Measurements from ENCODE around the gene APOBEC3B.
"Not testable (repeated sequence)": the region's sequence is repeated elsewhere in the genome, so short reads cannot be mapped to it uniquely, and the experiment has no call there.

APOBEC3B gene

GRCh38 chr22:38965614-38966379 is 16.4 kb upstream of the APOBEC3B start:
- in situ Hi-C loops (cut with HindIII; ENCODE audit: low sequenced_read_pairs), result no loop called here

DNA sequence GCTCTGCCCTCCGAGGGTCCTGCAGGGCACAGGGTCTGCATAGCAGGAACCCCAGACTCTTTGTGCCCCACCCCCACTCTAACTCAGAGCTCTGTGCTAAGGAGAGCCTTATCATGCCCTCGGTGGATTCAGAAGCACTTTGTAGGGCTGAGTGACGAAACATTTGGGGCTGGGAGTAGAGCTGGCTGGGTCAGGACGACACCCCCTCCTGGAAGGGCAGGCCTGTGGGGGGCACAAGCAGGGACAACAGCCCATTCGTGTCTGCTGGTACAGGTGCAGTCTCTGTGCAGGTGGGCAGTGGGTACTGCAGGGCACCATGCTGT is 15.8 kb upstream of the APOBEC3B start:
- in situ Hi-C loops (cut with HindIII; ENCODE audit: low sequenced_read_pairs), result no loop called here

GRCh38 chr22:38966942-38967341 is 15.2 kb upstream of the APOBEC3B start:
- in situ Hi-C loops (cut with HindIII; ENCODE audit: low sequenced_read_pairs), result no loop called here

- in situ Hi-C loops (cut with HindIII; ENCODE audit: low sequenced_read_pairs), result no loop called here
Observed at GRCh38 chr22:38967451-38968450, 14.4 kb upstream of the APOBEC3B start.

- in situ Hi-C loops (cut with HindIII; ENCODE audit: low sequenced_read_pairs), result no loop called here
Observed at GRCh38 chr22:38968801-38969200, 13.3 kb upstream of the APOBEC3B start.

GRCh38 chr22:38970551-38970950 is 11.6 kb upstream of the APOBEC3B start:
- in situ Hi-C loops (cut with HindIII; ENCODE audit: low sequenced_read_pairs), result no loop called here

DNA sequence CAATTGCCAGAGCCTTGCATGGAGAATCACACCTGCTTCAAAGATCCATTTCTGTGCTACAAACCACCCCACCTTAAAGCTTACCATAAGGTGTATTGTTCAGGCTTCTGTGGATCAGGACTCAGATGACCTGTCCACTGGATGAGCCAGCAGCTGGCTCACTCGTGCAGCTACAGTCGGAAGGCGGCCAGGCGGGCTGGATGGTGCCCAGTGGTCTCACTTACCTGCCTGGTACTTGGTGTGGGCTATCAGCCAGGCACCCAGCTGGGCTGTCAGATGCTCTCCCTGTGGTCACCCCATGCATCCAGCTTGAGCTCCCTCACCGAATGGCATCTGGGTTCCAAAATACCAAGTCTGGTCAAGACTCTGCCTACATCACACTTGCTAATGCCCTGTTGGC is 10.9 kb upstream of the APOBEC3B start:
- in situ Hi-C loops (cut with HindIII; ENCODE audit: low sequenced_read_pairs), result no loop called here

DNA sequence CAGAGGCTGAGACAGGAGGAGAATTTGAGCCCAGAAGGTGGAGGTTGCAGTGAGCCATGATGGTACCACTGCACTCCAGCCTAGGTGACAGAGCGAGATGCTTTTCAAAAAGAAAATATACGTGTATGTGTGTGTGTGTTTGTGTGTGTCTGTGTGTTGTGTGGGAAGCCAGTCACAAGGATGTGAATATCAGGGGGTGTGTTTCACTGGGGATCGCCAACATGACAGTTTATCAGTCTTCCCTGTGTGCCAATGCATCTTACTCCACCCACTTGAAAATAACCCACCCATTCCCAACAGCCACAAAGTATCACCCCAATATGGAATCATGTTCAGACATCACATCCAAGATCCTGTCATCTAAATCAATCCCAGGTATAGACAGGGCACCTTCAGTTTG is 10.4 kb upstream of the APOBEC3B start:
- in situ Hi-C loops (cut with HindIII; ENCODE audit: low sequenced_read_pairs), result no loop called here

GRCh38 chr22:38972558-38972957 is 9.6 kb upstream of the APOBEC3B start:
- in situ Hi-C loops (cut with HindIII; ENCODE audit: low sequenced_read_pairs), result no loop called here

GRCh38 chr22:38973289-38974169 is 8.6 kb upstream of the APOBEC3B start:
- in situ Hi-C loops (cut with HindIII; ENCODE audit: low sequenced_read_pairs), result no loop called here

DNA sequence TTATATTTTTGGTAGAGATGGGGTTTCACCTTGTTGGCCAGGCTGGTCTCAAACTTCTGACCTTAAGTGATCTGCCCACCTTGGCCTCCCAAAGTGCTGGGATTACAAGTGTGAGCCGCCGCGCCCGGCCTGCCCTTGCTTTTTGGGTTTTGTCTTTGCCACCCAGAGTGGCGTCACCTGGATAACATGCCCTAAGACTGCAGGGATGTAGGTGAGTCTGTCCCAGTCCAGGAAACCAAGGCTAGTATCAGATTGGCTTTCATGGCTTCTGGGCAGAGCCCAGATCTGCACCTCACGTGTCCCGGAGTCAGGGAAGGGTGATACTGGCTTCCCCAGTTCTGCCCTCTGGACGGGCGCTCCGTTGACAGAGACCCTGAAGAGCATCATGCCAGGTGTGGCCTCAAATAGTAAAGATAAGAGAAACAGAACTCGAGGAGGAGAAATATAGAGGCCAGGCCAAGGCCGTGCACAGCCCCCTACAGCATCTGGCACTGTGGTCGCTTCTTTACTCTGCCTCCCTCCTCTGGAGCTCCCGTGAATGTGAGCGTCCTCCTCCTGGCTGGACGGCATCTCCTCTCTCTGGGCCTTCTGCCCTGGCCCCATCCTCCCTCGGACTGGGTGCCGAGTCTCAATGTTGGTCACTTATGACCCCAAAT is 7.8 kb upstream of the APOBEC3B start:
- in situ Hi-C loops (cut with HindIII; ENCODE audit: low sequenced_read_pairs), result no loop called here

DNA sequence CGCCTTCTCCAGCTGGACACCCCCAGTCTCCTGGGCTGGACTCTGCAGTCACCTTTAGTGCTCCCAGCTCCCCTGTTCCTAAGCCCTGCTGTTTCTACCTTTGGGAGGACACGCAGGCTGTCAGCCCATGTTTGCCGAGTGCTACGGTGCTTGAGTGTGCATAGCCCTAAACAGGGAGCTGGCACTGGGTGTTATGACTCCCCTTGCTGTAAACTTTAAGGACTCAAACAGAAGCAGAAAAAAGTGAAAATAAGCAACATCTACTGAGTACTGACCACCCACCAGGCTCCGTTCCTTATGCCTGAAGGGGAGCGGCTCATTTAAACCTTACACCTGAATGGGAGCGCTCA is 7.3 kb upstream of the APOBEC3B start:
- in situ Hi-C loops (cut with HindIII; ENCODE audit: low sequenced_read_pairs), result no loop called here

GRCh38 chr22:38977289-38977688 is 4.9 kb upstream of the APOBEC3B start:
- in situ Hi-C loops (cut with HindIII; ENCODE audit: low sequenced_read_pairs), result not testable (repeated sequence)

GRCh38 chr22:38980587-38980986 is 1.6 kb upstream of the APOBEC3B start:
- in situ Hi-C loops (cut with HindIII; ENCODE audit: low sequenced_read_pairs), result not testable (repeated sequence)

GRCh38 chr22:38981005-38981991 is 849 bp upstream of the APOBEC3B start:
- in situ Hi-C loops (cut with HindIII; ENCODE audit: low sequenced_read_pairs), result no loop called here

GRCh38 chr22:38984224-38984623 is 2.1 kb downstream of the APOBEC3B start:
- in situ Hi-C loops (cut with HindIII; ENCODE audit: low sequenced_read_pairs), result no loop called here

DNA sequence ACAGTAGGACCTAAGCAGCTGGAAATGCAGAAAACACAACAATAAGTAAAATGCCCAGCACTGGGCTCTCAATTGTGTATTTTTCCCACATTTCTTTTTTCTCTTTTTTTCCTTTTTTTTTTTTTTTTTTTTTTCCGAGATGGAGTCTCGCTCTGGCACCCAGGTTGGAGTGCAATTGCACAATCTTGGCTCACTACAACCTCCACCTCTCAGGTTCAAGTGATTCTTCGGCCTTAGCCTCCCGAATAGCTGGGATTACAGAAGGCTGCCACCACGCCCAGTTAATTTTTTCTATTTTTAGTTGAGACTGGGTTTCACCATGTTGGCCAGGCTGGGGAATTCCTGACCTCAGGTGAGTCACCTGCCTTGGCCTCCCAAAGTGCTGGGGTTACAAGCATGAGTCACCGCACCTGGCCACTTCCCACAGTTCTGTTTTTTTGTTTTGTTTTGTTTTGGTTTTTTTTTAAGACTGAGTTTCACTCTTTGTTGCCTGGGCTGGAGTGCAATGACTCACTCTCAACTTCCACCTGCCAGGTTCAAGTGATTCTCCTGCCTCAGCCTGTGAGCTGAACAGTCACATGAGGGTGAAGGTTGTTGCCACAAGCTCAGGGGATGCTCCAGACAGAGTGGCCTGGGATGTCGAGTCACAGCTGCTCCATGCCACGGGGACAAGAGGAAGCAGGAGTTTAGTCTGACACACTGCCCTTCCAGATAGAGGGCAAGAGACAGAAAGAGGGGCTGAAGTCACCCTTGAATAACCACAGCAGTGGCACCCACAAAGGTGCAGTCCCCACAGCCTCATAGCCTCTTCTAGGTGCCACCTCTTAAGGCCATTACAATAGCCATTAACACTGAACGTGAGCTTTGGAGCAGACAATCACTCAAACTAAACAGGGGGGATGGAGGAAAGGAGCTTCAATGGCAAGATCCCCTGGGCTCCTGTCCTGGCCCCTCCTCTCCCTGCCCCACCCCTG is 2.9 kb downstream of the APOBEC3B start:
- in situ Hi-C loops (cut with HindIII; ENCODE audit: low sequenced_read_pairs), result not testable (repeated sequence)

GRCh38 chr22:38986629-38987028 is 4.5 kb downstream of the APOBEC3B start:
- in situ Hi-C loops (cut with HindIII; ENCODE audit: low sequenced_read_pairs), result no loop called here

Data from endothelial cell of hepatic sinusoid (primary cell).